IPS-15b (cell line): Measurements from ENCODE around the gene BEST2.
A peak's percentile ranks its signal among the peaks of the same experiment; 100 is the strongest.
"Not testable (repeated sequence)": the region's sequence is repeated elsewhere in the genome, so short reads cannot be mapped to it uniquely, and the experiment has no call there.

Experiments used
- H3K27me3 ChIP-seq: one replicate; pipeline ENCODE4 v1.6.1; 2013; ENCODE audit warnings: low read length; ENCODE audit not compliant: control insufficient read depth, insufficient read depth
- H3K36me3 ChIP-seq: one replicate; pipeline ENCODE4 v1.6.1; 2013; ENCODE audit warnings: low read length; ENCODE audit not compliant: control insufficient read depth, insufficient read depth
- H3K4me1 ChIP-seq: one replicate; pipeline ENCODE4 v1.6.1; 2013; ENCODE audit warnings: mild to moderate bottlenecking, low read length; ENCODE audit not compliant: control insufficient read depth, insufficient read depth
- H3K4me3 ChIP-seq: one replicate; pipeline ENCODE4 v1.5.1; 2013; ENCODE audit warnings: low read depth, low read length
- H3K9ac ChIP-seq: one replicate; pipeline ENCODE4 v1.6.1; 2013; ENCODE audit warnings: low read depth, mild to moderate bottlenecking, low read length
- H3K9me3 ChIP-seq: one replicate; pipeline ENCODE4 v1.6.1; 2013; ENCODE audit warnings: mild to moderate bottlenecking, low read length; ENCODE audit not compliant: control insufficient read depth, insufficient read depth

Gene BEST2

GRCh38 chr19:12751635-12752034 is at the start of gene BEST2:
TSS of gene BEST2 (plus strand) at chr19:12751791. CDS start at chr19:12752593, 802 bp downstream.
- peak within 1 kb of the TSS; percentile 60 for H3K4me3 ChIP-seq
- peaks cover 9% of the 10 kb centered on the region for H3K36me3 ChIP-seq
- no peaks in the 10 kb centered on the region for H3K9me3 ChIP-seq
- peaks cover 27% of the 10 kb centered on the region for H3K27me3 ChIP-seq
- H3K4me1 ChIP-seq: no peaks in the 10 kb centered on the region
- H3K9ac ChIP-seq: peak within 1 kb of the TSS; percentile 47

DNA sequence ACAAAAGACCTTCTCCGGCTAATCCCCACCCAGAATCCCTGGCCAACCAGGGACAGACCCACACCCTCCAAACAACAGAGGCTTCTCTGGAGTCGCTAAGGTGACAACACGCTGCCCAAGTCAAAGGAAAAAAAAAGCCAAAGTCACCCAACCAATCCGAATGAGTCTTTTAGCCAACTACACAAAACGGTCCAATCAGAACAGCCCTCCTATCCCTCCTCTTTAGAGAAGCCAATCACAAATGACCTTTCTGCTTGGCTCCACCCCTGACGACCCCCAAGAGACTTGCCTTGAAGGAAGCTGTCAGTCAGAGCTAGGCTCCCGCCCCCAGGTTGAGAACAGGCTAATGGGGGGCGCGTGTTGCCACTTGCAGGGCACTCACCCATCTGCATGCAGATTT is 48.5 kb upstream of the BEST2 start:
- Histone ChIP-seq H3K36me3 (peaks cover 62% of the 10 kb centered on the region), H3K9ac (no peak overlapping the region), H3K4me3 (no peak overlapping the region), H3K9me3 (no peaks in the 10 kb centered on the region), H3K27me3 (no peaks in the 10 kb centered on the region), H3K4me1 (no peaks in the 10 kb centered on the region)

DNA sequence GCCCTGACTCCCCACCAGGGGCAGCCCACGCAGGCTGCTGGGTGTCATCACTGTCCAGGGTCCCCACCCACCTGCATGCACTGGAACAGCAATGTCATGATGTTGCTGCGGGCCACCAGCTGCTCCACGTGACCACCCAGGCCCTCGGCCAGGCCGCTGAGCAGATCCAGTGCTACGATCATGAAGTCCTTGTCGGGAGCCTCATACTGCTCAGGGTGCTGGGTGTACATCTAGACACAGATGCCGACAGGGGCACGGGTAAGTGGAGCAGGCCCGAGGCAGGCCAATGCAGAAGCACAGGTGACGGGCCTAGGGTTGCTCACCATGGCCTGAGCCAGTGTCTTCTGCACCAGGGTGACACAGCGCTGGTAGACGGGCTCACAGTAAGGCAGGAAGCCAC is 46.4 kb upstream of the BEST2 start:
- no peaks in the 10 kb centered on the region for H3K4me1 ChIP-seq
- H3K36me3 ChIP-seq: peaks cover 66% of the 10 kb centered on the region
- H3K27me3 ChIP-seq: no peaks in the 10 kb centered on the region
- H3K4me3 ChIP-seq: no peak overlapping the region
- no peaks in the 10 kb centered on the region for H3K9me3 ChIP-seq
- no peak overlapping the region for H3K9ac ChIP-seq

- peaks cover 68% of the 10 kb centered on the region for H3K36me3 ChIP-seq
- H3K9me3 ChIP-seq: no peaks in the 10 kb centered on the region
- H3K9ac ChIP-seq: no peak overlapping the region
These were observed 45.8 kb upstream of the BEST2 start for GRCh38 chr19:12705654-12706331.

GRCh38 chr19:12706332-12706718 is 45.3 kb upstream of the BEST2 start:
- Histone ChIP-seq H3K27me3 (no peaks in the 10 kb centered on the region), H3K36me3 (peaks cover 67% of the 10 kb centered on the region), H3K4me3 (no peak overlapping the region), H3K9me3 (no peaks in the 10 kb centered on the region), H3K4me1 (no peaks in the 10 kb centered on the region), H3K9ac (no peak overlapping the region)

More at GRCh38 chr19:12705654-12706331, 45.8 kb upstream of the BEST2 start:
- Histone ChIP-seq H3K4me1 (no peaks in the 10 kb centered on the region), H3K27me3 (no peaks in the 10 kb centered on the region), H3K4me3 (no peak overlapping the region)

GRCh38 chr19:12708641-12709040 is 43.0 kb upstream of the BEST2 start:
- Histone ChIP-seq H3K9me3 (no peaks in the 10 kb centered on the region), H3K4me3 (no peak overlapping the region), H3K27me3 (no peaks in the 10 kb centered on the region), H3K9ac (no peak overlapping the region), H3K4me1 (no peaks in the 10 kb centered on the region), H3K36me3 (peaks cover 60% of the 10 kb centered on the region)

- Histone ChIP-seq H3K4me1 (no peaks in the 10 kb centered on the region), H3K9me3 (no peaks in the 10 kb centered on the region), H3K36me3 (peaks cover 65% of the 10 kb centered on the region), H3K9ac (no peak overlapping the region), H3K27me3 (no peaks in the 10 kb centered on the region), H3K4me3 (no peak overlapping the region)
These were observed 40.4 kb upstream of the BEST2 start for GRCh38 chr19:12711187-12711586.

- peaks cover 57% of the 10 kb centered on the region for H3K36me3 ChIP-seq
- not testable (repeated sequence) for H3K9me3 ChIP-seq, H3K9ac ChIP-seq, H3K27me3 ChIP-seq, H3K4me3 ChIP-seq, H3K4me1 ChIP-seq
These were observed 39.5 kb upstream of the BEST2 start for GRCh38 chr19:12712077-12712476.

- not testable (repeated sequence) for H3K4me1 ChIP-seq, H3K4me3 ChIP-seq, H3K9ac ChIP-seq, H3K9me3 ChIP-seq, H3K27me3 ChIP-seq
- peaks cover 50% of the 10 kb centered on the region for H3K36me3 ChIP-seq
These were observed 38.3 kb upstream of the BEST2 start for GRCh38 chr19:12713304-12713703.

- no peaks in the 10 kb centered on the region for H3K9me3 ChIP-seq
- no peaks in the 10 kb centered on the region for H3K4me1 ChIP-seq
- H3K9ac ChIP-seq: no peak overlapping the region
- no peaks in the 10 kb centered on the region for H3K27me3 ChIP-seq
- H3K36me3 ChIP-seq: peaks cover 49% of the 10 kb centered on the region
- H3K4me3 ChIP-seq: no peak overlapping the region
These were observed 36.5 kb upstream of the BEST2 start for GRCh38 chr19:12715102-12715501.

GRCh38 chr19:12715929-12716328 is 35.7 kb upstream of the BEST2 start:
- no peak overlapping the region for H3K4me3 ChIP-seq
- H3K27me3 ChIP-seq: no peaks in the 10 kb centered on the region
- no peaks in the 10 kb centered on the region for H3K9me3 ChIP-seq
- H3K4me1 ChIP-seq: no peaks in the 10 kb centered on the region
- peaks cover 41% of the 10 kb centered on the region for H3K36me3 ChIP-seq
- no peak overlapping the region for H3K9ac ChIP-seq

GRCh38 chr19:12720296-12720695 is 31.3 kb upstream of the BEST2 start:
- H3K36me3 ChIP-seq: peaks cover 17% of the 10 kb centered on the region
- H3K9ac ChIP-seq: peak overlapping the region; percentile 50
- no peaks in the 10 kb centered on the region for H3K9me3 ChIP-seq
- peak overlapping the region; percentile 84 for H3K4me3 ChIP-seq
- no peaks in the 10 kb centered on the region for H3K27me3 ChIP-seq
- H3K4me1 ChIP-seq: no peaks in the 10 kb centered on the region
